ENCODE results near the gene ATPAF1.

ATPAF1 gene

GRCh38 chr1:46587069-46587468 is 81.1 kb downstream of the ATPAF1 start:
- no peak for DNase-seq (ENCODE audit: low spot score)

- no peak for DNase-seq (ENCODE audit: low spot score)
These were observed 82.7 kb downstream of the ATPAF1 start for GRCh38 chr1:46585312-46585938.

DNA sequence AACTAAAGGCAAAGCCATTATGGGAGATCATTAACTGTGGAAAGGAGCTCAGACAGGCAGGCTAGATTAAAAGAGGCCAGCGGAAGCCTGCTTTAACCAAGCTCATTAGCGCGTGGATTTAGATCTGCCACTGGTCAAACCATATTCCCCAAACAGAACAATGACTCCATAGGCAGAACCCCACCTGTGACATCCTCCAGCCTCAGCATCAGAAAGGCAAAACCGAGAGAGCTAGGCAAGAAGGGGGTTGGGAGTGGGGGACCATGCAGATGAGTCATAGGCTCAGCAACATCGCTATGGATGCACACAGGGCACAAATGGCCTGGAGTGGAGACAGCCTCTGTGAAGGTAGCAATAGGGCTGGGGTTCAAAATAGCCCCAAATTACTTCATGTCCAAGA is 84.7 kb downstream of the ATPAF1 start:
- no peak for DNase-seq (ENCODE audit: low spot score)

DNA sequence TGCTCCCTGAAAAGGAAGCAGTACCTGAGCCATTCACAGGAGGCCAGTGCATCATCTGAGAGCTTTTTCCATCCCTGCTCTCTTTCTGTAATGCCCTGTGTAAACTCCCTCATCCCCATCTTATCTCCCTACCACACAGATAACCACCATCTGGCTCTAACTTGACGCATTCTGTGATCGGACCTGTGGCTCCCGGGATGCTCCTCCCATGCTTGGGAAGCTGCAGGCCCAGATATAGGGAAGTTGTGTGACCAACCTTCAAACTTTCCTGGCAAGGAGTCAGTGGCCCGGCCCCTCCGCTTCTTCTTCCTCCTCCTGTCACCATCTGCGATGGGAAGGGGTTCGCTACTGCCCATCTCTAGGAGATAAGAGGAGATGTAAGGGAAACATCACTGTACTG is 85.2 kb downstream of the ATPAF1 start:
- DNase-seq (ENCODE audit: low spot score) = no peak
